Measurements from ENCODE around the gene DIS3L. TPM values are rescaled to one million over a fixed set of nuclear protein-coding genes. Genes with fewer than 3 reads are reported as not detected.
A peak's percentile ranks its signal among the peaks of the same experiment; 100 is the strongest.
"Not testable (repeated sequence)": the region's sequence is repeated elsewhere in the genome, so short reads cannot be mapped to it uniquely, and the experiment has no call there.

The DIS3L gene
- total RNA-seq: 10 to 100 TPM; 21.9 to 30.6 (median 28.3) TPM
- total RNA-seq (2013): 46.4 TPM

DNA sequence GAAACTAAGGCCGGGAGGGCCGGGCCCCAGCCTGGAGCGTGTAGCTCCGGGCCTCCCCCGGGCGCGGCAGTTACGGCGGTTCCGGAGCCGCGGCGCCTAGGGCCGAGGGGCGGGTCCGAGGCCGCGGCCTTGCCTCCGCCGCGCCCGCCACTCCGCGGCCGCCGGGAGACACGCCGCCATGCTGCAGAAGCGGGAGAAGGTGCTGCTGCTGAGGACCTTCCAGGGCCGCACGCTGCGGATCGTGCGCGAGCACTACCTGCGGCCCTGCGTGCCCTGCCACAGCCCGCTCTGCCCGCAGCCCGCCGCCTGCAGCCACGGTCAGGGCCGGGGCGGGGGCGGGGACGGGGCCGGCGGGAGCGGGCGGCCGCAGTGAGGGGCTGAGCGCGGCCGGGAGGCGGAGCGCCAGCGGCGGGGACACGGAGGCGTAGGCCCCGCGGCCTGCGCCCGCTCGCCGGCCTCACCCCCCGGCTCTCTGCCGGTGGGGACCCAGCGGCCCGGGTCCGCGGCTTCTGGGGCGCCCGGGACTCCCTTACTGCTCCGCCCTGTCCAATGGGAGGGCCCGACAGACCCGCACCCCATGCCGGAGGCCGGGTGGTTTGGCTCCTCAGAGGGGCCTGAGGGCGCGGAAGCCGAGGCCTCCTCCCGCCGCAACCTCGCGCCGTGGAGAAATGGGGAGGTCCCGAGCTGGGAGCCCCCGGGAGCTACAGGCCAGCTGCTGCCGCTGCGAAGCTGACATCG is at the start of gene DIS3L:
TSS of gene DIS3L (plus strand) at position 150 of the 738 bp plus-strand sequence. CDS start at position 179, 29 bp downstream.
- intact Hi-C loops (cut with micrococcal nuclease): no loop called here

DNA sequence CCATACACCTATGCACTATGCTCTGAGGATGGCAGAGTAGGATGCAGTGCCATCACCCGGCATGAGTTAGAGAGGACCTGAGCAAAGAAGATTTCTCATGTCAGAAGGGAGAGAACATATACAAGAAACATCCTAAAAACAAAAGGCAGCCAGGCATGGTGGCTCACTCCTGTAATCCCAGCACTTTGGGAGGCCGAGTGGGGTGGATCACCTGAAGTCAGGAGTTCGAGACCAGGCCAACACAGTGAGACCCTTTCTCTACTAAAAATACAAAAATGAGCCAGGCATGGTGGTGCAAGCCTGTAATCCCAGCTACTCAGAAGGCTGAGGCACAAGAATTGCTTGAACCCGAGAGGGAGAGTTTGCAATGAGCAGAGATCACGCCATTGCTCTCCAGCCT is 47.5 kb upstream of the DIS3L start:
- peaks cover 0 to 10% of the 10 kb centered on the region in 2 donors for H3K4me1 Mint-ChIP-seq
- H3K36me3 ChIP-seq (ENCODE audit: control insufficient read depth, insufficient read depth, low read length); H3K4me1 ChIP-seq (ENCODE audit: control insufficient read depth, insufficient read depth, low read length); intact Hi-C loops (cut with micrococcal nuclease); H3K27ac Mint-ChIP-seq; H3K4me3 ChIP-seq (ENCODE audit: low read length); H3K9me3 ChIP-seq (ENCODE audit: control insufficient read depth, insufficient read depth, low read length); H3K9me3 Mint-ChIP-seq; H3K36me3 Mint-ChIP-seq; ATAC-seq; H3K27ac ChIP-seq (ENCODE audit: low read length); DNase-seq; H3K27me3 ChIP-seq (ENCODE audit: control insufficient read depth, insufficient read depth, low read length); H3K4me3 Mint-ChIP-seq: not testable (repeated sequence)
- peaks cover 34 to 36% of the 10 kb centered on the region in 2 donors for H3K27me3 Mint-ChIP-seq (ENCODE audit: low read depth in 2 of 2)
- WGBS (ENCODE audit: insufficient coverage): 86% methylated on average over 5 of the region's 5 CpGs

More for the DNA sequence above, at the start of gene DIS3L:
- WGBS (ENCODE audit: insufficient coverage): under 1% methylated on average over 92 of the region's 92 CpGs
- no peak for TF ChIP-seq CTCF (IDR thresholded peaks at IDR 0.05)
- Histone ChIP-seq H3K36me3 (ENCODE audit: control insufficient read depth, insufficient read depth, low read length) (peaks cover 7% of the 10 kb centered on the region), H3K27ac (ENCODE audit: low read length) (peak within 1 kb of the TSS; percentile 98), H3K27me3 (ENCODE audit: control insufficient read depth, insufficient read depth, low read length) (no peaks in the 10 kb centered on the region), H3K4me1 (ENCODE audit: control insufficient read depth, insufficient read depth, low read length) (peaks cover 25% of the 10 kb centered on the region), H3K9me3 (ENCODE audit: control insufficient read depth, insufficient read depth, low read length) (no peaks in the 10 kb centered on the region), H3K4me3 (ENCODE audit: low read length) (peak within 1 kb of the TSS; percentile 49)
- peak; percentile 56 to 81 for DNase-seq
- peak within 1 kb of the TSS; percentile 93 for H3K4me3 Mint-ChIP-seq
- peak; percentile 69 to 86 (median 76) for ATAC-seq
- no peaks in the 10 kb centered on the region for H3K9me3 Mint-ChIP-seq
- peak within 1 kb of the TSS; percentile 88 to 92 for H3K27ac Mint-ChIP-seq
- peaks cover 28 to 31% of the 10 kb centered on the region in 2 donors for H3K4me1 Mint-ChIP-seq
- no peaks in the 10 kb centered on the region for H3K27me3 Mint-ChIP-seq (ENCODE audit: low read depth in 2 of 2)
- H3K36me3 Mint-ChIP-seq: no peaks in the 10 kb centered on the region

DNA sequence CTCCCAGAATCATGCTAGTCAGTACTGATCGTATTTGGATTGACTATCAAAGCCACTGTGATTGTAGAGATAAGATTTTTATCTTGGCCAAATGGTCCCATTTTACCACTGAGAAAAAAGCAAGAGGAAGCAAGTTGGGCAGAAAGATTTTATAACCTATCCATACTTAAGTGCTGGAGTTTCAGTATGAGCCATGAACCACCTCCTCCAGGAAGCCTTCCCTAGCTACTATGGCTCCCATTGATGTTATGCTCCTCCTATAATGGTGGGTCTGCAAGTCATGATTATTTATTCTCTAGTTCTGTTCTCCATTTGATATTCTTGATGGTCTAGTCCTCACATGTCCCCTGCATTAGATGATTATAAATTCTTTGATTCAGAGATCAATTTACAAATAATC is 46.4 kb upstream of the DIS3L start:
- 60% methylated on average over 1 of the region's 1 CpG for WGBS (ENCODE audit: insufficient coverage)

More for the DNA sequence above, 46.4 kb upstream of the DIS3L start:
- no peak for TF ChIP-seq CTCF (IDR thresholded peaks at IDR 0.05)
- no peaks in the 10 kb centered on the region for H3K36me3 Mint-ChIP-seq
- Histone ChIP-seq H3K4me1 (ENCODE audit: control insufficient read depth, insufficient read depth, low read length) (peaks cover 6% of the 10 kb centered on the region), H3K9me3 (ENCODE audit: control insufficient read depth, insufficient read depth, low read length) (no peaks in the 10 kb centered on the region), H3K36me3 (ENCODE audit: control insufficient read depth, insufficient read depth, low read length) (no peaks in the 10 kb centered on the region), H3K27ac (ENCODE audit: low read length) (no peak overlapping the region), H3K4me3 (ENCODE audit: low read length) (no peak overlapping the region), H3K27me3 (ENCODE audit: control insufficient read depth, insufficient read depth, low read length) (peaks cover 17% of the 10 kb centered on the region)
- ATAC-seq (no peak), DNase-seq (no peak)
- intact Hi-C loops (cut with micrococcal nuclease): no loop called here
- peaks cover 37 to 43% of the 10 kb centered on the region in 2 donors for H3K27me3 Mint-ChIP-seq (ENCODE audit: low read depth in 2 of 2)
- no peaks in the 10 kb centered on the region for H3K9me3 Mint-ChIP-seq
- peaks cover 0 to 15% of the 10 kb centered on the region in 2 donors for H3K4me1 Mint-ChIP-seq
- H3K4me3 Mint-ChIP-seq: no peak overlapping the region
- H3K27ac Mint-ChIP-seq: no peak overlapping the region
